Ascending aorta (tissue), 2 donors: ENCODE measurements around the gene PSMA2. TPM values are rescaled to one million over a fixed set of nuclear protein-coding genes. Genes with fewer than 3 reads are reported as not detected.
A peak's percentile ranks its signal among the peaks of the same experiment; 100 is the strongest.

Experiments
- DNase-seq, 2 donors: peaks; one replicate each; pipeline ENCODE4 v3.0.0-alpha.2; 2019; ENCODE audit warnings: low spot score in 2 of 2
- H3K27ac ChIP-seq, 2 donors: fragments of 200-600 bp; sonication (generic); one replicate each; pipeline ENCODE4 v1.5.1; 2016 to 2017; ENCODE audit warnings: mild to moderate bottlenecking in 1 of 2
- H3K27me3 ChIP-seq: fragments of 200-600 bp; sonication (generic); one replicate; pipeline ENCODE4 v1.5.1; 2017
- H3K36me3 ChIP-seq, 2 donors: fragments of 200-600 bp; sonication (generic); one replicate each; pipeline ENCODE4 v1.5.1; 2016
- H3K4me1 ChIP-seq, 2 donors: fragments of 200-600 bp; sonication (generic); one replicate each; pipeline ENCODE4 v1.5.1; 2016 to 2017; ENCODE audit warnings: mild to moderate bottlenecking in 1 of 2
- H3K4me3 ChIP-seq, 2 donors: fragments of 200-600 bp; sonication (generic); one replicate each; pipeline ENCODE4 v1.5.1; 2016 to 2017; ENCODE audit warnings: mild to moderate bottlenecking in 1 of 2
- H3K9me3 ChIP-seq, 2 donors: fragments of 200-600 bp; sonication (generic); one replicate each; pipeline ENCODE4 v1.5.1; 2016
- CTCF ChIP-seq, 3 experiments: fragments of 200-600 bp in 2 of 3; fragments of 450-650 bp in 1 of 3; sonication (generic) in 2 of 3; IDR thresholded peaks; one replicate each; pipeline ENCODE4 v1.5.1; 2016 to 2019; ENCODE audit warnings: antibody characterized with exemption in 3 of 3, mild to moderate bottlenecking in 1 of 3, moderate library complexity in 1 of 3
- intact Hi-C: fragments of 100-400 bp; cut with DNase I; formaldehyde crosslinking; loops from one replicate; pipeline ENCODE4 v1.15.1; 2023
- total RNA-seq: library from RNA; depleted of rRNA; stranded (reverse); fragments of >200 nt; gene quantifications from one replicate; pipeline ENCODE4 v1.1.0, GENCODE V29; 2016

The PSMA2 gene
- total RNA-seq, 1 donor from 2014 or later, result 61.4 TPM

- intact Hi-C loops, result loop anchor here (5.0 to 10.0 kb wide), 3 partner anchors 181 to 794 kb away; partner anchors contain the start of genes COA1, HECW1 and STK17A
These were observed 1.1 kb downstream of the PSMA2 start for GRCh38 chr7:42930889-42931288.

GRCh38 chr7:42929449-42929848 lies 2.5 kb downstream of the PSMA2 start:
- H3K27me3 ChIP-seq, result no peaks in the 10 kb centered on the region
- no peak for TF ChIP-seq CTCF (IDR thresholded peaks at IDR 0.05)
- peaks cover 20 to 28% of the 10 kb centered on the region in 2 donors for H3K36me3 ChIP-seq
- no peak for DNase-seq
- H3K4me3 ChIP-seq, result no peak overlapping the region
- peaks cover 4 to 25% of the 10 kb centered on the region in 2 donors for H3K4me1 ChIP-seq
- H3K9me3 ChIP-seq, result no peaks in the 10 kb centered on the region
- no peak overlapping the region for H3K27ac ChIP-seq
- intact Hi-C loops, result no loop called here

More at GRCh38 chr7:42930889-42931288, 1.1 kb downstream of the PSMA2 start:
- Histone ChIP-seq H3K36me3 (peaks cover 18% of the 10 kb centered on the region in 2 donors), H3K27ac (no peak overlapping the region), H3K27me3 (no peaks in the 10 kb centered on the region), H3K4me3 (peak overlapping the region; percentile 89 to 94), H3K4me1 (peaks cover 4 to 25% of the 10 kb centered on the region in 2 donors), H3K9me3 (no peaks in the 10 kb centered on the region)
- no peak for TF ChIP-seq CTCF (IDR thresholded peaks at IDR 0.05)
- no peak for DNase-seq

- peaks cover 27 to 34% of the 10 kb centered on the region in 2 donors for H3K36me3 ChIP-seq
- peaks cover 4 to 25% of the 10 kb centered on the region in 2 donors for H3K4me1 ChIP-seq
- no peaks in the 10 kb centered on the region for H3K27me3 ChIP-seq
- H3K4me3 ChIP-seq, result no peak overlapping the region
- DNase-seq, result no peak
- H3K27ac ChIP-seq, result no peak overlapping the region
- intact Hi-C loops, result no loop called here
- no peaks in the 10 kb centered on the region for H3K9me3 ChIP-seq
- no peak for TF ChIP-seq CTCF (IDR thresholded peaks at IDR 0.05)
These were observed 3.2 kb downstream of the PSMA2 start for GRCh38 chr7:42928754-42929153.

GRCh38 chr7:42926204-42926603 lies 5.8 kb downstream of the PSMA2 start:
- peaks cover 52 to 53% of the 10 kb centered on the region in 2 donors for H3K36me3 ChIP-seq

GRCh38 chr7:42925630-42926029 lies 6.3 kb downstream of the PSMA2 start:
- Histone ChIP-seq H3K36me3 (peaks cover 57 to 59% of the 10 kb centered on the region in 2 donors), H3K9me3 (no peaks in the 10 kb centered on the region), H3K4me3 (no peak overlapping the region), H3K27me3 (no peaks in the 10 kb centered on the region), H3K27ac (no peak overlapping the region), H3K4me1 (peaks cover 0 to 15% of the 10 kb centered on the region in 2 donors)
- DNase-seq, result no peak
- intact Hi-C loops, result no loop called here
- TF ChIP-seq CTCF (IDR thresholded peaks at IDR 0.05), result no peak

More at GRCh38 chr7:42926204-42926603, 5.8 kb downstream of the PSMA2 start:
- intact Hi-C loops, result no loop called here
- no peak for TF ChIP-seq CTCF (IDR thresholded peaks at IDR 0.05)
- Histone ChIP-seq H3K27ac (no peak overlapping the region), H3K9me3 (no peaks in the 10 kb centered on the region), H3K27me3 (no peaks in the 10 kb centered on the region), H3K4me1 (peaks cover 0 to 19% of the 10 kb centered on the region in 2 donors), H3K4me3 (no peak overlapping the region)
- DNase-seq, result no peak
